Epithelial cell of proximal tubule (primary cell): Measurements from ENCODE around the gene TMSB4X. TPM values are rescaled to one million over a fixed set of nuclear protein-coding genes. Genes with fewer than 3 reads are reported as not detected.

Experiments used
- DNase-seq: peaks from one replicate; pipeline ENCODE4 v3.0.0-alpha.2; 2011; ENCODE audit warnings: low read depth
- H3K4me3 ChIP-seq: 2 replicates; pipeline ENCODE4 v1.5.1; 2011; ENCODE audit warnings: low read depth, mild to moderate bottlenecking, low read length
- total RNA-seq: library from RNA; depleted of rRNA; stranded (reverse); fragments of >200 nt; gene quantifications from 2 replicates; pipeline ENCODE4 v1.2.3, GENCODE V29; 2015
- TF ChIP-seq, protein P1 (sequence below): conservative IDR thresholded peaks from 2 replicates; pipeline ENCODE4 v1.5.1; 2012; ENCODE audit warnings: low read depth, mild to moderate bottlenecking, low read length

Gene TMSB4X
- total RNA-seq, 1 donor from 2014 or later: 5,862 TPM

- peak; percentile 61 for DNase-seq
- no peak overlapping the region for H3K4me3 ChIP-seq
- TF ChIP-seq, protein P1, sequence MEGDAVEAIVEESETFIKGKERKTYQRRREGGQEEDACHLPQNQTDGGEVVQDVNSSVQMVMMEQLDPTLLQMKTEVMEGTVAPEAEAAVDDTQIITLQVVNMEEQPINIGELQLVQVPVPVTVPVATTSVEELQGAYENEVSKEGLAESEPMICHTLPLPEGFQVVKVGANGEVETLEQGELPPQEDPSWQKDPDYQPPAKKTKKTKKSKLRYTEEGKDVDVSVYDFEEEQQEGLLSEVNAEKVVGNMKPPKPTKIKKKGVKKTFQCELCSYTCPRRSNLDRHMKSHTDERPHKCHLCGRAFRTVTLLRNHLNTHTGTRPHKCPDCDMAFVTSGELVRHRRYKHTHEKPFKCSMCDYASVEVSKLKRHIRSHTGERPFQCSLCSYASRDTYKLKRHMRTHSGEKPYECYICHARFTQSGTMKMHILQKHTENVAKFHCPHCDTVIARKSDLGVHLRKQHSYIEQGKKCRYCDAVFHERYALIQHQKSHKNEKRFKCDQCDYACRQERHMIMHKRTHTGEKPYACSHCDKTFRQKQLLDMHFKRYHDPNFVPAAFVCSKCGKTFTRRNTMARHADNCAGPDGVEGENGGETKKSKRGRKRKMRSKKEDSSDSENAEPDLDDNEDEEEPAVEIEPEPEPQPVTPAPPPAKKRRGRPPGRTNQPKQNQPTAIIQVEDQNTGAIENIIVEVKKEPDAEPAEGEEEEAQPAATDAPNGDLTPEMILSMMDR: no peak
Measured at GRCh38 chrX:12949927-12950656, 24.8 kb upstream of the TMSB4X start.

DNA sequence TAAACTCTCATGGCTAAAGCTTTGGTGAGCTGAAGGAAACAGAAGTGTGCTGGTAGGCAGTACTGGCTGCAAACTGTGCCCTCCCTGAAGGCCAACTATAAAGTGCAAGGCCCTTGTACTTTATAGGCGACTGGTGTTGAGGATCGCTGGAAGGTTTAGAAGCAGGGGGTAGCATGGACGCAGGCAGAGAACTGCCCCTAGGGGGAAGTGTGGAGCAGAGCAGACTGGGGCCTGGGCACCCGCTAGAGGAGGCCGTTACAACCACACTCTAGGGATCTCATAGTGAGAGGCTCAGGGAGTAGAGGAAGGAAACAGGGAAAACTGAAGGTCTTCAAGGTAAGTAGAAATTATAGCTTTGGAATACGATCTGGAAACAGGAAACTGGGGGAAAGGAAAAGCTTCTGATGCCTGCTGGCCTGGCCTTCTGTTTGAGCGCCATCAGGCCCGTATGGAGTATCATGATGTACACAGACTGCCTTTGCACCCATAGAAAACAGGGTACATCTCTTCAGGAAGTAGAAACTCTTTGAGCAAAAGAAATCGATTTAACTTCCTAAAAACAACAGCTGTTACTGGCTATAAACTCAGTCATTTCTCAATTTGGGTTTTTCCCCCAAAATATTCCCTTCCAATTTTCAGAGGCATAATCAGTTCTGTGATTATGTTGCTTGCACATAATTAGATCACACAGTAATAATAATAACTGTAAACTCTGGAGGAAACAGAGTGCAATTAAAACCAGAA, 23.9 kb upstream of the TMSB4X start:
- no peak for DNase-seq
- H3K4me3 ChIP-seq: no peak overlapping the region
- TF ChIP-seq, protein P1: peak; percentile 23

GRCh38 chrX:12951595-12951975, 23.3 kb upstream of the TMSB4X start:
- TF ChIP-seq, protein P1: no peak
- no peak for DNase-seq
- H3K4me3 ChIP-seq: no peak overlapping the region

GRCh38 chrX:12953420-12953819, 21.5 kb upstream of the TMSB4X start:
- TF ChIP-seq, protein P1: no peak
- H3K4me3 ChIP-seq: no peak overlapping the region
- DNase-seq: no peak

DNA sequence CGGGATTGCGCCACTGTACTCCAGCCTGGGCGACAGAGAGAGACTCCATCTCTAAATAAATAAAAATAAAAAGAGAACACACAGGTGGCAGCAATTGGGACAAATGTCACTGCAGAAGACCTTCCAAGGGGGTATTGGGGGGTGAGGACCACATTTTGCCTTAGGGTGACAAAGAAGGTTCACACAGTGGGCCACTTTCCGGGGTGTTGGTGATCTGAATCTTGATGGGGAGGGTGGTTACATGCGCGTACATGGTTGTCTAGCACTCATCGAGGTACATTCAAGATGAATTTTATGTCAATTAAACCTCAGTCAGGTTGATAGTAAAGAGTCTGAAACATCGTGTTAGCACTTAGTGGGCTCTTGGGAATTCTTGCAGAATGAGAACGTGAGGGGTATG, 20.5 kb upstream of the TMSB4X start:
- no peak overlapping the region for H3K4me3 ChIP-seq
- TF ChIP-seq, protein P1: no peak
- DNase-seq: no peak

GRCh38 chrX:12954981-12955380, 19.9 kb upstream of the TMSB4X start:
- TF ChIP-seq, protein P1: no peak
- DNase-seq: no peak
- H3K4me3 ChIP-seq: no peak overlapping the region
